MCF 10A (cell line): ENCODE results near the gene FGD5. TPM values are rescaled to one million over a fixed set of nuclear protein-coding genes. Genes with fewer than 3 reads are reported as not detected.

Experiments
- BruUV-seq: library from RNA; stranded (reverse); fragments of 400-500 nt; replicated peaks from 2 replicates; lab custom pipeline; 2021; lab: Mats Ljungman, UMichigan
- CTCF ChIA-PET: fragments of 300-600 bp; sonication (Branson Sonifier 250); formaldehyde crosslinking; extraction: SDS; loops from one replicate; lab custom pipeline; 2021; ENCODE audit warnings: antibody characterized with exemption, inconsistent platforms; lab: Yijun Ruan, JAX
- POLR2A ChIA-PET: fragments of 300-600, 350-650 bp; sonication (Branson Sonifier 250); formaldehyde crosslinking; extraction: SDS; loops from one replicate; lab custom pipeline; 2020; ENCODE audit warnings: antibody characterized with exemption, inconsistent platforms; lab: Yijun Ruan, JAX
- DNase-seq: peaks from one replicate; pipeline ENCODE4 v3.0.0-alpha.2; 2018; ENCODE audit not compliant: unreplicated experiment
- H3K27ac Mint-ChIP-seq: one replicate; pipeline ENCODE4 v1.8.0; 2022; ENCODE audit warnings: mild to moderate bottlenecking, low read depth, mixed read lengths; ENCODE audit not compliant: unreplicated experiment
- H3K27me3 Mint-ChIP-seq: one replicate; pipeline ENCODE4 v1.8.0; 2022; ENCODE audit warnings: mixed read lengths; ENCODE audit not compliant: insufficient read depth, unreplicated experiment
- H3K36me3 Mint-ChIP-seq: one replicate; pipeline ENCODE4 v1.8.0; 2022; ENCODE audit warnings: mild to moderate bottlenecking, moderate library complexity, mixed read lengths; ENCODE audit not compliant: insufficient read depth, unreplicated experiment
- H3K4me1 Mint-ChIP-seq: one replicate; pipeline ENCODE4 v1.8.0; 2022; ENCODE audit warnings: mixed read lengths; ENCODE audit not compliant: insufficient read depth, unreplicated experiment
- H3K4me3 Mint-ChIP-seq: one replicate; pipeline ENCODE4 v1.8.0; 2022; ENCODE audit warnings: mild to moderate bottlenecking, moderate library complexity, mixed read lengths; ENCODE audit not compliant: unreplicated experiment
- H3K9me3 Mint-ChIP-seq: one replicate; pipeline ENCODE4 v1.8.0; 2022; ENCODE audit warnings: mixed read lengths; ENCODE audit not compliant: unreplicated experiment
- intact Hi-C: fragments of 100-400 bp; cut with micrococcal nuclease; formaldehyde crosslinking; loops from 2 replicates; pipeline ENCODE4 v1.14.1; 2022
- total RNA-seq: library from RNA; stranded (reverse); gene quantifications from 2 replicates; pipeline ENCODE4 v1.2.3, GENCODE V29; 2022
- TF ChIP-seq, protein P1 (sequence below): fragments of 200-600 bp; IDR thresholded peaks from one replicate; pipeline ENCODE4 v1.8.0; 2022; ENCODE audit warnings: antibody characterized with exemption, mild to moderate bottlenecking; ENCODE audit not compliant: unreplicated experiment

Gene FGD5
- total RNA-seq, 1 experiment from 2014 or later = not detected

DNA sequence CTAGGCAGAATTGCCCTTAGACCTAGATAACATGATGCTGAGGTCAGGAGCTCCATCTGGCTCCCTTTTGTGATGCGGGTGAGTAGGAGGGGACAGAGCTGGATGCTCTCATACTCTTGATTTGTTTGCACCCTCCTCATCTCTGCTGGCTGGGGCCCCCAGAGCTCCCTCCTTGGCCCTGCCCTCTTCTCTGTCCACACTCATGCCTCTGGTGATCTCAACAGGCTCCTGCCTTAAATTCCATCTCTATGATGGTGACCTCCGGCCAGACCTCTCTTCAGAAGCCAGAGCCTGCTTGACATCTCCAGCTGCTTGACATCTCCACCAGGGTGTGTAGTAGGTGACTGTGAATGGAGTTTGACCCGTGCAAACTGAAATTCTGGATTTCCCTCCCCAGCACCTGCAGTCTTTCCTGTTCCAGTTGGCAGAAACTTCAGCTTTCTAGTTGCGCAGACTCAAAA is 4.3 kb upstream of the FGD5 start:
- no TSS peak for BruUV-seq
- Mint-ChIP-seq H3K4me1 (no peaks in the 10 kb centered on the region), H3K27ac (no peak overlapping the region), H3K9me3 (no peaks in the 10 kb centered on the region), H3K4me3 (no peak overlapping the region), H3K27me3 (peaks cover 95% of the 10 kb centered on the region), H3K36me3 (peaks cover 5% of the 10 kb centered on the region)
- intact Hi-C loops = no loop called here
- TF ChIP-seq, protein P1, sequence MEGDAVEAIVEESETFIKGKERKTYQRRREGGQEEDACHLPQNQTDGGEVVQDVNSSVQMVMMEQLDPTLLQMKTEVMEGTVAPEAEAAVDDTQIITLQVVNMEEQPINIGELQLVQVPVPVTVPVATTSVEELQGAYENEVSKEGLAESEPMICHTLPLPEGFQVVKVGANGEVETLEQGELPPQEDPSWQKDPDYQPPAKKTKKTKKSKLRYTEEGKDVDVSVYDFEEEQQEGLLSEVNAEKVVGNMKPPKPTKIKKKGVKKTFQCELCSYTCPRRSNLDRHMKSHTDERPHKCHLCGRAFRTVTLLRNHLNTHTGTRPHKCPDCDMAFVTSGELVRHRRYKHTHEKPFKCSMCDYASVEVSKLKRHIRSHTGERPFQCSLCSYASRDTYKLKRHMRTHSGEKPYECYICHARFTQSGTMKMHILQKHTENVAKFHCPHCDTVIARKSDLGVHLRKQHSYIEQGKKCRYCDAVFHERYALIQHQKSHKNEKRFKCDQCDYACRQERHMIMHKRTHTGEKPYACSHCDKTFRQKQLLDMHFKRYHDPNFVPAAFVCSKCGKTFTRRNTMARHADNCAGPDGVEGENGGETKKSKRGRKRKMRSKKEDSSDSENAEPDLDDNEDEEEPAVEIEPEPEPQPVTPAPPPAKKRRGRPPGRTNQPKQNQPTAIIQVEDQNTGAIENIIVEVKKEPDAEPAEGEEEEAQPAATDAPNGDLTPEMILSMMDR = no peak
- ChIA-PET CTCF (interaction anchor here (0.6 kb wide), 1 partner anchor 122 kb away, joined by 3 read pairs; no protein-coding TSS in a partner anchor), POLR2A (no interaction called here)
- DNase-seq = no peak

GRCh38 chr3:14816359-14816758 is 2.4 kb upstream of the FGD5 start:
- H3K9me3 Mint-ChIP-seq = no peaks in the 10 kb centered on the region
- no peak for DNase-seq
- BruUV-seq = no TSS peak
- H3K36me3 Mint-ChIP-seq = peaks cover 5% of the 10 kb centered on the region
- peaks cover 100% of the 10 kb centered on the region for H3K27me3 Mint-ChIP-seq
- no peak overlapping the region for H3K4me3 Mint-ChIP-seq
- TF ChIP-seq, protein P1 = no peak
- CTCF ChIA-PET = no interaction called here
- POLR2A ChIA-PET = no interaction called here
- intact Hi-C loops = no loop called here
- no peaks in the 10 kb centered on the region for H3K4me1 Mint-ChIP-seq
- no peak overlapping the region for H3K27ac Mint-ChIP-seq

DNA sequence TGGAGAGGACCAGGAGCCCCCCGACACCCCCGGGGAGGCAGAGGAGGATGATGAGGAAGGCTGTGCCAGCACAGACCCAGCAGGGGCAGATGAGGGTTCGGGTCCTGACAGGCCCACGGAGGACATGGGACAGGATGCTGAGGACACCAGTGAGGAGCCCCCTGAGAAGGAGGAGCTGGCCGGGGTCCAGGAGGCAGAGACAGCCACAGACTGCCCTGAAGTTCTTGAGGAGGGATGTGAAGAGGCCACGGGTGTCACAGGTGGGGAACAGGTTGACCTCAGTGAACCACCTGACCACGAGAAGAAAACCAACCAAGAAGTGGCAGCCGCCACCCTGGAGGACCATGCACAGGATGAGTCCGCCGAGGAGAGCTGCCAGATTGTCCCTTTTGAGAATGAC is 909 bp downstream of the FGD5 start:
- ChIA-PET POLR2A (no interaction called here), CTCF (interaction anchor here (0.6 kb wide), 1 partner anchor 102 kb away, joined by 3 read pairs; no protein-coding TSS in a partner anchor)
- no peak overlapping the region for H3K4me3 Mint-ChIP-seq

GRCh38 chr3:14820156-14820555 is 1.4 kb downstream of the FGD5 start:
- Mint-ChIP-seq H3K36me3 (no peaks in the 10 kb centered on the region), H3K9me3 (no peaks in the 10 kb centered on the region), H3K4me1 (no peaks in the 10 kb centered on the region), H3K27me3 (peaks cover 96% of the 10 kb centered on the region), H3K27ac (no peak overlapping the region), H3K4me3 (no peak overlapping the region)
- intact Hi-C loops = no loop called here
- TF ChIP-seq, protein P1 = no peak
- no TSS peak for BruUV-seq
- ChIA-PET POLR2A (no interaction called here), CTCF (interaction anchor here (0.6 kb wide), 1 partner anchor 102 kb away, joined by 3 read pairs; no protein-coding TSS in a partner anchor)
- DNase-seq = no peak

More for the DNA sequence above, 909 bp downstream of the FGD5 start:
- TF ChIP-seq, protein P1 = no peak
- H3K4me1 Mint-ChIP-seq = no peaks in the 10 kb centered on the region
- intact Hi-C loops = no loop called here
- no peaks in the 10 kb centered on the region for H3K36me3 Mint-ChIP-seq
- H3K9me3 Mint-ChIP-seq = no peaks in the 10 kb centered on the region
- no peak overlapping the region for H3K27ac Mint-ChIP-seq
- DNase-seq = no peak
- no TSS peak for BruUV-seq
- H3K27me3 Mint-ChIP-seq = peaks cover 96% of the 10 kb centered on the region
